Vagina (tissue), 2 donors: ENCODE results near the gene MBD1. TPM values are rescaled to one million over a fixed set of nuclear protein-coding genes. Genes with fewer than 3 reads are reported as not detected.

Source experiments
- DNase-seq, 2 donors: peaks; one replicate each; pipeline ENCODE4 v3.0.0-alpha.2; 2017; ENCODE audit errors: extremely low spot score in 2 of 2
- H3K27ac ChIP-seq: fragments of 200-600 bp; sonication (generic); one replicate; pipeline ENCODE4 v1.5.1; 2019
- H3K27me3 ChIP-seq: fragments of 200-600 bp; sonication (generic); one replicate; pipeline ENCODE4 v1.5.1; 2019
- H3K36me3 ChIP-seq, 2 donors: fragments of 200-600 bp; sonication (generic); one replicate each; pipeline ENCODE4 v1.5.1; 2017 to 2019
- H3K4me1 ChIP-seq: fragments of 200-600 bp; sonication (generic); one replicate; pipeline ENCODE4 v1.5.1; 2019
- H3K4me3 ChIP-seq, 2 donors: fragments of 200-600 bp; sonication (generic); 1 replicate in 1 of 2; 2 replicates in 1 of 2; pipeline ENCODE4 v1.5.1; 2016 to 2019
- H3K9me3 ChIP-seq: fragments of 200-600 bp; sonication (generic); one replicate; pipeline ENCODE4 v1.5.1; 2019
- POLR2A ChIP-seq, 2 donors: fragments of 450-650 bp; IDR thresholded peaks; one replicate each; pipeline ENCODE4 v1.6.1; 2017; ENCODE audit warnings: antibody characterized with exemption in 2 of 2, mild to moderate bottlenecking in 2 of 2, moderate library complexity in 2 of 2
- POLR2AphosphoS5 ChIP-seq, 2 donors: sonication (generic); formaldehyde crosslinking; IDR thresholded peaks; one replicate each; pipeline ENCODE4 v1.9.0; 2017; ENCODE audit warnings: antibody characterized with exemption in 2 of 2, mild to moderate bottlenecking in 2 of 2, low read depth in 1 of 2; ENCODE audit not compliant: insufficient read depth in 1 of 2
- intact Hi-C: fragments of 100-400 bp; cut with DNase I; formaldehyde crosslinking; loops from one replicate; pipeline ENCODE4 v1.15.1; 2023
- total RNA-seq: library from RNA; depleted of rRNA; stranded (reverse); fragments of >200 nt; gene quantifications from one replicate; pipeline ENCODE4 v1.2.3, GENCODE V29; 2016
- TF ChIP-seq, protein P1 (sequence below), 3 experiments: fragments of 450-650 bp in 2 of 3; fragments of 200-600 bp in 1 of 3; sonication (generic) in 1 of 3; IDR thresholded peaks; one replicate each; pipeline ENCODE4 v1.5.1; 2017 to 2019; ENCODE audit warnings: antibody characterized with exemption in 3 of 3, mild to moderate bottlenecking in 2 of 3, moderate library complexity in 2 of 3

MBD1 gene
- total RNA-seq, 1 donor from 2014 or later: 85.7 TPM

GRCh38 chr18:50313873-50314460 is 32.6 kb upstream of the MBD1 start:
- TF ChIP-seq, protein P1, sequence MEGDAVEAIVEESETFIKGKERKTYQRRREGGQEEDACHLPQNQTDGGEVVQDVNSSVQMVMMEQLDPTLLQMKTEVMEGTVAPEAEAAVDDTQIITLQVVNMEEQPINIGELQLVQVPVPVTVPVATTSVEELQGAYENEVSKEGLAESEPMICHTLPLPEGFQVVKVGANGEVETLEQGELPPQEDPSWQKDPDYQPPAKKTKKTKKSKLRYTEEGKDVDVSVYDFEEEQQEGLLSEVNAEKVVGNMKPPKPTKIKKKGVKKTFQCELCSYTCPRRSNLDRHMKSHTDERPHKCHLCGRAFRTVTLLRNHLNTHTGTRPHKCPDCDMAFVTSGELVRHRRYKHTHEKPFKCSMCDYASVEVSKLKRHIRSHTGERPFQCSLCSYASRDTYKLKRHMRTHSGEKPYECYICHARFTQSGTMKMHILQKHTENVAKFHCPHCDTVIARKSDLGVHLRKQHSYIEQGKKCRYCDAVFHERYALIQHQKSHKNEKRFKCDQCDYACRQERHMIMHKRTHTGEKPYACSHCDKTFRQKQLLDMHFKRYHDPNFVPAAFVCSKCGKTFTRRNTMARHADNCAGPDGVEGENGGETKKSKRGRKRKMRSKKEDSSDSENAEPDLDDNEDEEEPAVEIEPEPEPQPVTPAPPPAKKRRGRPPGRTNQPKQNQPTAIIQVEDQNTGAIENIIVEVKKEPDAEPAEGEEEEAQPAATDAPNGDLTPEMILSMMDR (IDR thresholded peaks at IDR 0.05): no peak
- TF ChIP-seq POLR2AphosphoS5 (IDR thresholded peaks at IDR 0.05; ENCODE audit: insufficient read depth in 1 of 2, low read depth in 1 of 2) (no peak), POLR2A (IDR thresholded peaks at IDR 0.05) (no peak)
- Histone ChIP-seq H3K9me3 (no peaks in the 10 kb centered on the region), H3K4me3 (no peak overlapping the region), H3K27me3 (no peaks in the 10 kb centered on the region), H3K36me3 (no peaks in the 10 kb centered on the region), H3K4me1 (no peaks in the 10 kb centered on the region), H3K27ac (no peak overlapping the region)
- no peak for DNase-seq
- intact Hi-C loops: no loop called here

- intact Hi-C loops: no loop called here
- no peak overlapping the region for H3K27ac ChIP-seq
- no peaks in the 10 kb centered on the region for H3K36me3 ChIP-seq
- H3K9me3 ChIP-seq: no peaks in the 10 kb centered on the region
- H3K4me1 ChIP-seq: peaks cover 2% of the 10 kb centered on the region
- TF ChIP-seq, protein P1 (IDR thresholded peaks at IDR 0.05): no peak
- TF ChIP-seq POLR2AphosphoS5 (IDR thresholded peaks at IDR 0.05; ENCODE audit: insufficient read depth in 1 of 2, low read depth in 1 of 2): no peak
- H3K27me3 ChIP-seq: no peaks in the 10 kb centered on the region
- no peak for DNase-seq
- no peak overlapping the region for H3K4me3 ChIP-seq
These were observed 31.8 kb upstream of the MBD1 start for GRCh38 chr18:50313031-50313607.

DNA sequence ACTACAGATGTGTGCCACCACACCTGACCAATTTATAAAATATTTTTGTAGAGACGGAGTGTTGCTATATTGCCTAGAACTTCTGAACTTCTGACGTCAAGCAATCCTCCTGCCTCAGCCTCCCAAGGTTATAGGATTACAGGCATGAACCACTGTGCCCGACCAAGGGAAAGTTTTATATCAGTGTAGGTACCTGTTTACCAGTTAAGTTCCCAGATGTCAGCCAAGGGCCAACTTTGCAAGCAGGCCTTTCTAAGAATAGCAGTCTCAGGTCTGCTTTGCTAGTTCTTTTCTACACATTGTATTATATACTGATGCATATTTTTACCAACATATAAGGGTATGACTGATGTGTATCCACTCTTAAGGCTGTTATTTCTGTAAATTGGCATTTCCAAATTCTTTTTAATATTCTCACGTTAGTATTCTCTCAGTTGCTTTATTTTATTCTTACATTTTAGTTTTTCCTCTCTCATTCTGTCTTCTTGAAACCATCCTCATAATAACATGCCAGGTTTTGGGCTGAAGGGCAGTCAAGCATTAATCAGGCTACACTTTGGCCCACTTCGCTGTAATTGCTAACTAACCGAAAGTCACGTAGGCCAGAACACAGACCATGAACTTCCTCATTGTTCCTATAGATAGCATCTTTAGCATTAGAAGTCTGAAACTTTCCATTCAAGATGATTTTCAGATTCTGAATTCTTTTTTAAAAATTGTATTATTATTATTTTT is 31.1 kb upstream of the MBD1 start:
- H3K9me3 ChIP-seq: no peaks in the 10 kb centered on the region
- no peaks in the 10 kb centered on the region for H3K27me3 ChIP-seq
- DNase-seq: no peak
- H3K27ac ChIP-seq: no peak overlapping the region
- intact Hi-C loops: no loop called here
- TF ChIP-seq, protein P1 (IDR thresholded peaks at IDR 0.05): no peak
- no peak for TF ChIP-seq POLR2A (IDR thresholded peaks at IDR 0.05)
- no peak for TF ChIP-seq POLR2AphosphoS5 (IDR thresholded peaks at IDR 0.05; ENCODE audit: insufficient read depth in 1 of 2, low read depth in 1 of 2)
- no peak overlapping the region for H3K4me3 ChIP-seq
- H3K4me1 ChIP-seq: peaks cover 8% of the 10 kb centered on the region
- no peaks in the 10 kb centered on the region for H3K36me3 ChIP-seq

DNA sequence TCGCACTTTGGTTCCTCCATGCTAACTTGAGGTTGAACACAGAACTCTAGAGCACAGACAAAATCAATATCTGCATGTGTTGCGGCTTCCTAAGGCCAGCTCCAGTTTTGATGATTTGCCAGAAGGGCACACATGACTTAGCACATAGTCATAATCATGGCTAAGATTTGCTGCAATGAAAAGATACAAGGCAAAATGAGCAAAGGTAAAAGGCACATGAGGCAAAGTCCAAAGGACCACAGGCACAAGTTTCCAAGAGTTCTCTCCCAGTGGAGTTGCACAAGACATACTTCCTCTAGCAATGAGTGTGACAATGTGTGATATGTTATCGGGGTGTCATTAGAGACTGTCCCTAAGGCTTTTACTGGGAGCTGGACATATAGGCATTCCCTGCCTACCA is 30.3 kb upstream of the MBD1 start:
- H3K27ac ChIP-seq: no peak overlapping the region

More for the DNA sequence above, 30.3 kb upstream of the MBD1 start:
- intact Hi-C loops: no loop called here
- Histone ChIP-seq H3K9me3 (no peaks in the 10 kb centered on the region), H3K36me3 (no peaks in the 10 kb centered on the region), H3K27me3 (no peaks in the 10 kb centered on the region), H3K4me1 (peaks cover 14% of the 10 kb centered on the region), H3K4me3 (no peak overlapping the region)
- DNase-seq: no peak
- TF ChIP-seq, protein P1 (IDR thresholded peaks at IDR 0.05): no peak
- TF ChIP-seq POLR2A (IDR thresholded peaks at IDR 0.05) (no peak), POLR2AphosphoS5 (IDR thresholded peaks at IDR 0.05; ENCODE audit: insufficient read depth in 1 of 2, low read depth in 1 of 2) (no peak)
